ENCODE measurements around the gene CTRB1. TPM values are rescaled to one million over a fixed set of nuclear protein-coding genes. Genes with fewer than 3 reads are reported as not detected.

CTRB1 gene
- total and polyA plus RNA-seq, 2 of the 13 experiments (the other 11 are each of a cell fraction or from before 2014, with no cell fraction given): not detected

- TF ChIP-seq ZBTB10 (CRISPR knock-in tag; IDR thresholded peaks at IDR 0.05; ENCODE audit: borderline replicate concordance) (0 out of 2 replicates have a peak, but pooled peaks have one; percentile 10), ZNF674 (CRISPR knock-in tag; IDR thresholded peaks at IDR 0.05; ENCODE audit: low read depth) (no peak), FOXJ3 (CRISPR knock-in tag; IDR thresholded peaks at IDR 0.05; ENCODE audit: borderline replicate concordance) (no peak), YEATS2 (CRISPR knock-in tag; IDR thresholded peaks at IDR 0.05; ENCODE audit: borderline replicate concordance) (no peak), POLR2G (IDR thresholded peaks at IDR 0.05; ENCODE audit: low read depth, low read length) (peak; percentile 71), MTA3 (CRISPR knock-in tag; IDR thresholded peaks at IDR 0.05) (no peak), ETS1 (CRISPR knock-in tag; IDR thresholded peaks at IDR 0.05) (no peak), NFRKB (IDR thresholded peaks at IDR 0.05) (no peak), TCF12 (IDR thresholded peaks at IDR 0.05) (no peak), TCF12 (CRISPR knock-in tag; IDR thresholded peaks at IDR 0.05) (0 out of 2 replicates have a peak, but pooled peaks have one; percentile 90), NFE2 (CRISPR knock-in tag; IDR thresholded peaks at IDR 0.05) (no peak), SKIL (CRISPR knock-in tag; IDR thresholded peaks at IDR 0.05; ENCODE audit: borderline replicate concordance) (no peak), TRIM24 (CRISPR knock-in tag; IDR thresholded peaks at IDR 0.05) (no peak), ZNF749 (CRISPR knock-in tag; IDR thresholded peaks at IDR 0.05; ENCODE audit: borderline replicate concordance) (no peak), ZMAT5 (CRISPR knock-in tag; IDR thresholded peaks at IDR 0.05; ENCODE audit: borderline replicate concordance, low read depth) (no peak), ZNF7 (CRISPR knock-in tag; IDR thresholded peaks at IDR 0.05) (no peak), ZNF460 (CRISPR knock-in tag; IDR thresholded peaks at IDR 0.05; ENCODE audit: borderline replicate concordance) (no peak), ZMYM4 (CRISPR knock-in tag; IDR thresholded peaks at IDR 0.05) (no peak), TP53 (CRISPR knock-in tag; conservative IDR thresholded peaks at IDR 0.05) (no peak), TARDBP (CRISPR knock-in tag; IDR thresholded peaks at IDR 0.05) (no peak), ZBTB1 (CRISPR knock-in tag; IDR thresholded peaks at IDR 0.05; ENCODE audit: borderline replicate concordance) (no peak), ATF3 (CRISPR knock-in tag; IDR thresholded peaks at IDR 0.05) (no peak), ZNF549 (CRISPR knock-in tag; IDR thresholded peaks at IDR 0.05) (no peak), FOSL2 (CRISPR knock-in tag; IDR thresholded peaks at IDR 0.05) (0 out of 2 replicates have a peak, but pooled peaks have one; percentile 19), PCBP1 (IDR thresholded peaks at IDR 0.05; ENCODE audit: borderline replicate concordance, low read depth, low read length) (no peak)
These were observed 32.7 kb downstream of the CTRB1 start, which contains the start of gene BCAR1 (continued) for GRCh38 chr16:75251280-75252048.
